GM12875 (cell line): ENCODE measurements around the gene LIN7C.

ENCODE experiments used
- H3K4me3 ChIP-seq: one replicate; pipeline ENCODE4 v1.5.1; 2011; ENCODE audit warnings: low read depth, low read length, control low read depth
- TF ChIP-seq, protein P1 (sequence below): IDR thresholded peaks from 2 replicates; pipeline ENCODE4 v1.5.1; 2011; ENCODE audit warnings: low read depth, mild to moderate bottlenecking, control low read depth, inconsistent platforms, low read length, moderate library complexity, borderline replicate concordance; ENCODE audit not compliant: insufficient read depth

The LIN7C gene

DNA sequence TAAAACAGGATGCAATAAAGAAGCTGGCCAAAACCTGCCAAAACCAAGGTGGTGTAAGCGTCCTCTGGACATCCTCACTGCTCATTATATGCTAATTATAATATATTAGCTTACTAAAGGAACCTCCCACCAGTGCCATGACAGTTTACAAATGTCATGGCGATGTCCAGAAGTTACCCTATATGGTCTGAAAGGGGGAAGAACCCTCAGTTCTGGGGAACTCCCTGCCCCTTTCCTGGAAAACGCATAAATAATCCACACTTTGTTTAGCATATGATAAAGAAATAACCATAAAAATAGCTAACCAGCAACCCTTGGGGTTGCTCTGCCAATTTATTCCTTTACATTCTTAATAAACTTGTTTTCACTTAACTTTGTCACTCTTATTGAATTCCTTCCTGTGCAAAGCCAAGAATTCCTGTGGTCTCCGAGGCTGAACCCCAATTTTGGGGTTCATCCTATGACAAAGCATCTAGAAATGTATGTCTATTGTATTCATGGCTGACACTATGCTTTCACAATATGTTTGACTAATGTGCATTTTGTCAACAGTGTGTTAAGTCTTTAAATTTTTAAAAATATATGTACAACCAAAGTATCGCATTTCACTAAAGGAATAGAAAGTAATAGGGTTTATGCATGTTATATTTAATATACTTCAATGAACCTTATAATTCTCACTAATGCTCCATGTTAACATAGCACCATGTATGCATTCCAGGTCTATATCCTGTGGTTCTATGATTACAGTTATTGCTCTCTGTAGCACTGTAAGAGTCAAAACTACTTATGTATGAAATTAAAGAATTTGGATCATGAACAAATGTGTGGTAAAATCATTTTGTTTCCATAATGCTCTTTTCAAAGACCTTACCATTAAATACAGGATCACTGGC is 59.0 kb downstream of the LIN7C start:
- H3K4me3 ChIP-seq, result no peak overlapping the region
- TF ChIP-seq, protein P1, sequence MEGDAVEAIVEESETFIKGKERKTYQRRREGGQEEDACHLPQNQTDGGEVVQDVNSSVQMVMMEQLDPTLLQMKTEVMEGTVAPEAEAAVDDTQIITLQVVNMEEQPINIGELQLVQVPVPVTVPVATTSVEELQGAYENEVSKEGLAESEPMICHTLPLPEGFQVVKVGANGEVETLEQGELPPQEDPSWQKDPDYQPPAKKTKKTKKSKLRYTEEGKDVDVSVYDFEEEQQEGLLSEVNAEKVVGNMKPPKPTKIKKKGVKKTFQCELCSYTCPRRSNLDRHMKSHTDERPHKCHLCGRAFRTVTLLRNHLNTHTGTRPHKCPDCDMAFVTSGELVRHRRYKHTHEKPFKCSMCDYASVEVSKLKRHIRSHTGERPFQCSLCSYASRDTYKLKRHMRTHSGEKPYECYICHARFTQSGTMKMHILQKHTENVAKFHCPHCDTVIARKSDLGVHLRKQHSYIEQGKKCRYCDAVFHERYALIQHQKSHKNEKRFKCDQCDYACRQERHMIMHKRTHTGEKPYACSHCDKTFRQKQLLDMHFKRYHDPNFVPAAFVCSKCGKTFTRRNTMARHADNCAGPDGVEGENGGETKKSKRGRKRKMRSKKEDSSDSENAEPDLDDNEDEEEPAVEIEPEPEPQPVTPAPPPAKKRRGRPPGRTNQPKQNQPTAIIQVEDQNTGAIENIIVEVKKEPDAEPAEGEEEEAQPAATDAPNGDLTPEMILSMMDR, result no peak

DNA sequence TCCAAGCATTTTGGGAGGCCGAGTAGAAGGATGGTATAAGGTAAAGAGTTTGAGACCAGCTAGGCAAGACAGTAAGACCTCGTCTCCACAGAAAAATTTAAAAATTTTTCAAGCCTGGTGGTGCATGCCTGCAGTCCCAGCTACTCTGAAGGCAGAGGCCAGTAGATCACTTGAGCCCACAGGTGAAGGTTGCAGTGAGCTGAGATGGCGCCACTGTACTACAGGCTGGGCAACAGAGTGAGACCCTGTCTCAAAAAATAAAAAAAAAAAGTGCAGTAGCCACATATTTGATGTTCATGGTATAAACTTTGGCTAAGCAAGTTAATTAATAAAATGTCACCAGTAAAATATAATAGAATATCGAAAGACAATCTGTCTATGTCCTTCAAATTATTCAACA is 60.9 kb downstream of the LIN7C start:
- H3K4me3 ChIP-seq, result no peak overlapping the region
- TF ChIP-seq, protein P1, result no peak

DNA sequence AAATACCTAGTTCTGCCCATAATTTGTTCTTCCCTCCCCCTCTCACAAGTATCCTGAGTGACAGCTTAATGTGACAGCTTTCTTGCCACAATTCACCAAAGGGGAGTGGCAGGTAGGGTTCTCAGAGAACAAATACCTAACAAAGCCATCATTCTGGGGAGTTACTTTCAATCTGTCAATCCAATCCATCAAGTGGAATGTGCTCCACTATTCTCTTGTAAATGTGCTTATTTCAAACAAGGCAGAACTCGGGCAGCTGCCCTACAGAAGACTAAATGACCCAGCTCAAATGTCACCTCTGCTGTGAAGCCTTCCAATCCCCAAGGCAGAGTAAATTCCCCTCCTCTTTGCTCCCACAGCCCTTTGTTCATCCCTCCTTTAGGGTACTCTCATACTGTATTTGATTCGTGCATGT is 61.8 kb downstream of the LIN7C start:
- H3K4me3 ChIP-seq, result no peak overlapping the region
- TF ChIP-seq, protein P1, result no peak
